ENCODE measurements around the gene CRLF1. TPM values are rescaled to one million over a fixed set of nuclear protein-coding genes. Genes with fewer than 3 reads are reported as not detected.
"Not testable (repeated sequence)": the region's sequence is repeated elsewhere in the genome, so short reads cannot be mapped to it uniquely, and the experiment has no call there.

CRLF1 gene
- total and polyA plus RNA-seq, 10 of the 15 experiments (the other 5 are each of a cell fraction or from before 2014, with no cell fraction given): 0.10 to 1.2 (median 0.49) TPM; not detected in 4

DNA sequence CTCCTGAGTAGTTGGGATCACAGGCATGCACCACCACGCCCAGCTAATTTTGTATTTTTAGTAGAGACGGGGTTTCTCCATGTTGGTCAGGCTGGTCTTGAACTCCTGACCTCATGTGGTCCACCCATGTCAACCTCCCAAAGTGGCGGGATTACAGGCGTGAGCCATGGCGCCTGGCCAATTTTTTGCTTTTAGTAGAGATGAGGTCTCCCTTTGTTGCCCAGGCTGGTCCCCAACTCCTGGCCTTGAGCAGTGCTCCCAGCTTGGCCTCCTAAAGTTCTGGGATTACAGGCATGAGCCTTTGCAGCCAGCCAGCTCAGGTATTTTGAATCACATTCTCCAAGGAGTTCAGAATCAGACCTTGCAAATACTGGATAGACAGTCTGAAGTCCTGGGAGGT lies 13.9 kb downstream of the CRLF1 start:
- in situ Hi-C loops (cut with MboI); BruUV-seq (replicated peaks); DNase-seq (ENCODE audit: low read depth, low spot score); H2AFZ ChIP-seq (ENCODE audit: control insufficient read depth, low read depth, low read length); ATAC-seq; H3K4me3 ChIP-seq; FAIRE-seq; H3K36me3 ChIP-seq (ENCODE audit: control insufficient read depth in 2 of 2, insufficient read depth in 2 of 2, low read length in 1 of 2); H3K9me3 ChIP-seq (replicated peaks; ENCODE audit: control insufficient read depth, insufficient read depth, low read length); H3K79me2 ChIP-seq (ENCODE audit: control insufficient read depth, insufficient read depth, low read length); H3K9ac ChIP-seq (ENCODE audit: control insufficient read depth, insufficient read depth, low read length); H3K27ac ChIP-seq (ENCODE audit: control insufficient read depth, insufficient read depth); H3K4me2 ChIP-seq (ENCODE audit: control insufficient read depth, insufficient read depth); H3K27me3 ChIP-seq (replicated peaks in 1 of 2; ENCODE audit: control insufficient read depth in 2 of 2, insufficient read depth in 2 of 2, low read length in 1 of 2); H4K20me1 ChIP-seq (ENCODE audit: control insufficient read depth, insufficient read depth): not testable (repeated sequence)
- peaks cover 24% of the 10 kb centered on the region for H3K4me1 ChIP-seq (ENCODE audit: control insufficient read depth, insufficient read depth, low read length)
- SMC1A ChIA-PET (ENCODE audit: uncharacterized antibody, unreplicated experiment): interaction anchor here (0.9 to 2.3 kb wide), 5 partner anchors 36 to 256 kb away, joined by 3 to 11 read pairs (median 3); partner anchors contain the start of genes ELL and KXD1
- POLR2A ChIA-PET: interaction anchor here (1.3 kb wide), 1 partner anchor 35 kb away, joined by 8 read pairs; the partner anchor contains the start of gene KXD1
- 86% methylated on average over 5 of the region's 5 CpGs for WGBS (ENCODE audit: insufficient coverage, insufficient replicate concordance, low lambda C conversion rate, missing lambda C conversion rate)
- intact Hi-C loops (cut with micrococcal nuclease; ENCODE audit: unreplicated experiment): loop anchor here (5.0 kb wide), 1 partner anchor 240 kb away; the partner anchor contains the start of gene UPF1
- RAD21 ChIA-PET (ENCODE audit: unreplicated experiment): interaction anchor here (1.2 to 2.1 kb wide), 2 partner anchors 73 to 256 kb away, joined by 5 to 6 read pairs; no protein-coding TSS in a partner anchor
- CTCF ChIA-PET: interaction anchor here (0.9 to 2.6 kb wide), 9 partner anchors 49 to 323 kb away, joined by 3 to 24 read pairs (median 5); partner anchors contain the start of gene FKBP8

- ChIA-PET CTCF (interaction anchor here (1.2 to 2.6 kb wide), 2 partner anchors 20 to 48 kb away, joined by 3 to 17 read pairs; partner anchors contain the start of genes FKBP8 and UBA52), SMC1A (ENCODE audit: uncharacterized antibody, unreplicated experiment) (interaction anchor here (1.2 to 2.3 kb wide), 2 partner anchors 35 to 71 kb away, joined by 3 to 11 read pairs; partner anchors contain the start of genes ELL and KXD1)
- H3K9ac ChIP-seq (ENCODE audit: control insufficient read depth, insufficient read depth, low read length): no peak overlapping the region
- TF ChIP-seq GABPA (IDR thresholded peaks at IDR 0.05; ENCODE audit: low read depth): no peak
- TF ChIP-seq SIN3A (IDR thresholded peaks at IDR 0.05; ENCODE audit: low read depth, low read length): no peak
- TF ChIP-seq ETV6 (conservative IDR thresholded peaks at IDR 0.05 in 1 of 2, IDR thresholded peaks at IDR 0.05 in 1 of 2; ENCODE audit: borderline replicate concordance in 1 of 2, low read depth in 1 of 2): no peak
- TF ChIP-seq RFX5 (IDR thresholded peaks at IDR 0.05; ENCODE audit: low read depth, low read length): no peak
- no peak for TF ChIP-seq IRF5 (IDR thresholded peaks at IDR 0.05; ENCODE audit: borderline replicate concordance)
- no peak for TF ChIP-seq BCL3 (IDR thresholded peaks at IDR 0.05; ENCODE audit: borderline replicate concordance, insufficient read depth, low read depth, low read length, poor library complexity, severe bottlenecking)
- TF ChIP-seq SMAD1 (IDR thresholded peaks at IDR 0.05; ENCODE audit: low read depth, partially characterized antibody): no peak
- no peak for TF ChIP-seq CHD4 (IDR thresholded peaks at IDR 0.05)
- TF ChIP-seq SUZ12 (IDR thresholded peaks at IDR 0.05; ENCODE audit: unreplicated experiment): no peak
- no peak for TF ChIP-seq BCL11A (IDR thresholded peaks at IDR 0.05; ENCODE audit: low read depth, low read length)
- no peak for TF ChIP-seq NR2C1 (IDR thresholded peaks at IDR 0.05)
- no peak for TF ChIP-seq ZSCAN29 (IDR thresholded peaks at IDR 0.05)
Observed at GRCh38 chr19:18591735-18592385, 14.7 kb downstream of the CRLF1 start.

More at GRCh38 chr19:18591735-18592385, 14.7 kb downstream of the CRLF1 start:
- no peak for FAIRE-seq
- intact Hi-C loops (cut with micrococcal nuclease; ENCODE audit: unreplicated experiment): loop anchor here (5.0 kb wide), 1 partner anchor 240 kb away; the partner anchor contains the start of gene UPF1
- no peaks in the 10 kb centered on the region; the same call in 1 of the 2 replicates for H4K20me1 ChIP-seq (ENCODE audit: control insufficient read depth, insufficient read depth)
- peaks cover 2% of the 10 kb centered on the region in 2 experiments; a peak in 1 of 4 replicates for H3K27me3 ChIP-seq (replicated peaks in 1 of 2; ENCODE audit: control insufficient read depth in 2 of 2, insufficient read depth in 2 of 2, low read length in 1 of 2)
- no peak for ATAC-seq
- ChIA-PET RAD21 (ENCODE audit: unreplicated experiment) (interaction anchor here (0.6 kb wide), 1 partner anchor 110 kb away, joined by 3 read pairs; no protein-coding TSS in a partner anchor), POLR2A (interaction anchor here (1.3 kb wide), 1 partner anchor 35 kb away, joined by 8 read pairs; the partner anchor contains the start of gene KXD1)
- peaks cover 25% of the 10 kb centered on the region for H3K4me1 ChIP-seq (ENCODE audit: control insufficient read depth, insufficient read depth, low read length)
- H3K79me2 ChIP-seq (ENCODE audit: control insufficient read depth, insufficient read depth, low read length): peaks cover 4% of the 10 kb centered on the region; the same call in 1 of the 2 replicates
- in situ Hi-C loops (cut with MboI): no loop called here
- H3K27ac ChIP-seq (ENCODE audit: control insufficient read depth, insufficient read depth): no peak overlapping the region
- no peak for DNase-seq (ENCODE audit: low read depth, low spot score)
- peaks cover 0 to 3% of the 10 kb centered on the region in 2 experiments; a peak in 1 of 4 replicates for H3K36me3 ChIP-seq (ENCODE audit: control insufficient read depth in 2 of 2, insufficient read depth in 2 of 2, low read length in 1 of 2)
- no TSS peak for BruUV-seq (replicated peaks)
- H2AFZ ChIP-seq (ENCODE audit: control insufficient read depth, low read depth, low read length): no peak overlapping the region
- H3K9me3 ChIP-seq (replicated peaks; ENCODE audit: control insufficient read depth, insufficient read depth, low read length): no peaks in the 10 kb centered on the region
- 91% methylated on average over 22 of the region's 22 CpGs for WGBS (ENCODE audit: insufficient coverage, insufficient replicate concordance, low lambda C conversion rate, missing lambda C conversion rate)
- H3K4me3 ChIP-seq: no peak overlapping the region
- no peak overlapping the region for H3K4me2 ChIP-seq (ENCODE audit: control insufficient read depth, insufficient read depth)
